ENCODE data around the gene C2orf92.
"Not testable (repeated sequence)": the region's sequence is repeated elsewhere in the genome, so short reads cannot be mapped to it uniquely, and the experiment has no call there.

Gene C2orf92

GRCh38 chr2:97711394-97711711, 41.8 kb downstream of the C2orf92 start:
- no peak for DNase-seq (ENCODE audit: low read depth)
- no peak overlapping the region for H3K4me3 ChIP-seq (ENCODE audit: low read depth, low read length)
- no peak for TF ChIP-seq CTCF (IDR thresholded peaks at IDR 0.05; ENCODE audit: insufficient read depth, low read depth, low read length, missing control alignments)

GRCh38 chr2:97712175-97712574, 42.7 kb downstream of the C2orf92 start:
- H3K4me3 ChIP-seq (ENCODE audit: low read depth, low read length) = not testable (repeated sequence)

GRCh38 chr2:97712693-97713295, 43.3 kb downstream of the C2orf92 start:
- TF ChIP-seq CTCF (IDR thresholded peaks at IDR 0.05; ENCODE audit: insufficient read depth, low read depth, low read length, missing control alignments) = no peak
- no peak overlapping the region for H3K4me3 ChIP-seq (ENCODE audit: low read depth, low read length)
- DNase-seq (ENCODE audit: low read depth) = no peak

More at GRCh38 chr2:97712175-97712574, 42.7 kb downstream of the C2orf92 start:
- DNase-seq (ENCODE audit: low read depth) = not testable (repeated sequence)

- peak; percentile 32 for DNase-seq (ENCODE audit: low read depth)
- no peak for TF ChIP-seq CTCF (IDR thresholded peaks at IDR 0.05; ENCODE audit: insufficient read depth, low read depth, low read length, missing control alignments)
Measured at GRCh38 chr2:97713296-97714083, 44.0 kb downstream of the C2orf92 start, which contains the start of gene ZAP70. Gene ZAP70, plus strand, starts transcription at chr2:97713576. Its CDS starts 10,461 bp downstream, at chr2:97724037.

GRCh38 chr2:97714084-97714949, 44.8 kb downstream of the C2orf92 start:
- TF ChIP-seq CTCF (IDR thresholded peaks at IDR 0.05; ENCODE audit: insufficient read depth, low read depth, low read length, missing control alignments) = no peak

More at GRCh38 chr2:97713296-97714083, 44.0 kb downstream of the C2orf92 start, which contains the start of gene ZAP70:
- no peak within 1 kb of the TSS for H3K4me3 ChIP-seq (ENCODE audit: low read depth, low read length)

GRCh38 chr2:97714950-97715652, 45.6 kb downstream of the C2orf92 start:
- TF ChIP-seq CTCF (IDR thresholded peaks at IDR 0.05; ENCODE audit: insufficient read depth, low read depth, low read length, missing control alignments) = no peak
- DNase-seq (ENCODE audit: low read depth) = no peak

More at GRCh38 chr2:97714084-97714949, 44.8 kb downstream of the C2orf92 start:
- DNase-seq (ENCODE audit: low read depth) = no peak
- no peak overlapping the region for H3K4me3 ChIP-seq (ENCODE audit: low read depth, low read length)

More at GRCh38 chr2:97714950-97715652, 45.6 kb downstream of the C2orf92 start:
- no peak overlapping the region for H3K4me3 ChIP-seq (ENCODE audit: low read depth, low read length)

Data from GM12865 (cell line).